ENCODE measurements around the gene GCGR. TPM values are rescaled to one million over a fixed set of nuclear protein-coding genes. Genes with fewer than 3 reads are reported as not detected.
A peak's percentile ranks its signal among the peaks of the same experiment; 100 is the strongest.

The GCGR gene
- total RNA-seq, 2 donors from 2014 or later, result 0.52 to 5.3 TPM

DNA sequence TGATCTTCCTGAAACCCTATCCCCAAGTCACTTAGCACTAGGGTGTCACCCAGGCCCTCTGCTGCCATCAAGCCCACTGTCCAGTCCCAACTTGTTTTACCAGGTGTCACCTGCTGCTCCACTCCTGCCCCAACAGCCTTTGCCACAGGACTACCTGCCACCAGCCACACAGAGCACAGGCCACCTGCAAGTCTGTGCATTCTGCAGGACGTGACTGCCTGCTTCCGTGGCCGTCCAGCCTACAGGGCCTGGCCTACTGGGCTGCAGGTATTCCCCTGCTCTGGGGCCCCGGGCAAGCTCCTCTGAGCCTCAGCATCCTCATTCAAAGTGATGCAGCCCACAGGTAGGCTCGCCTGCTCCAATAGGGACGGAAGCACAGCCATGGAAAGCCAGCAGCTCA lies 25.9 kb downstream of the GCGR start:
- intact Hi-C loops (cut with DNase I), result no loop called here
- H3K27me3 ChIP-seq, result no peaks in the 10 kb centered on the region
- WGBS, 2 donors, result 83 to 89% methylated on average over 3 to 5 of the region's 6 CpGs
- ATAC-seq, result no peak
- no peak overlapping the region for H3K4me3 ChIP-seq
- H3K9me3 ChIP-seq, result no peaks in the 10 kb centered on the region
- TF ChIP-seq, protein P1, sequence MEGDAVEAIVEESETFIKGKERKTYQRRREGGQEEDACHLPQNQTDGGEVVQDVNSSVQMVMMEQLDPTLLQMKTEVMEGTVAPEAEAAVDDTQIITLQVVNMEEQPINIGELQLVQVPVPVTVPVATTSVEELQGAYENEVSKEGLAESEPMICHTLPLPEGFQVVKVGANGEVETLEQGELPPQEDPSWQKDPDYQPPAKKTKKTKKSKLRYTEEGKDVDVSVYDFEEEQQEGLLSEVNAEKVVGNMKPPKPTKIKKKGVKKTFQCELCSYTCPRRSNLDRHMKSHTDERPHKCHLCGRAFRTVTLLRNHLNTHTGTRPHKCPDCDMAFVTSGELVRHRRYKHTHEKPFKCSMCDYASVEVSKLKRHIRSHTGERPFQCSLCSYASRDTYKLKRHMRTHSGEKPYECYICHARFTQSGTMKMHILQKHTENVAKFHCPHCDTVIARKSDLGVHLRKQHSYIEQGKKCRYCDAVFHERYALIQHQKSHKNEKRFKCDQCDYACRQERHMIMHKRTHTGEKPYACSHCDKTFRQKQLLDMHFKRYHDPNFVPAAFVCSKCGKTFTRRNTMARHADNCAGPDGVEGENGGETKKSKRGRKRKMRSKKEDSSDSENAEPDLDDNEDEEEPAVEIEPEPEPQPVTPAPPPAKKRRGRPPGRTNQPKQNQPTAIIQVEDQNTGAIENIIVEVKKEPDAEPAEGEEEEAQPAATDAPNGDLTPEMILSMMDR (IDR thresholded peaks at IDR 0.05), result no peak
- no peak for TF ChIP-seq POLR2A (IDR thresholded peaks at IDR 0.05)
- no peaks in the 10 kb centered on the region for H3K36me3 ChIP-seq (replicated peaks in 1 of 2; ENCODE audit: insufficient read depth in 1 of 2, low read depth in 2 of 2)
- peaks cover 37% of the 10 kb centered on the region for H3K4me1 ChIP-seq
- DNase-seq, result no peak
- no peak overlapping the region for H3K27ac ChIP-seq

DNA sequence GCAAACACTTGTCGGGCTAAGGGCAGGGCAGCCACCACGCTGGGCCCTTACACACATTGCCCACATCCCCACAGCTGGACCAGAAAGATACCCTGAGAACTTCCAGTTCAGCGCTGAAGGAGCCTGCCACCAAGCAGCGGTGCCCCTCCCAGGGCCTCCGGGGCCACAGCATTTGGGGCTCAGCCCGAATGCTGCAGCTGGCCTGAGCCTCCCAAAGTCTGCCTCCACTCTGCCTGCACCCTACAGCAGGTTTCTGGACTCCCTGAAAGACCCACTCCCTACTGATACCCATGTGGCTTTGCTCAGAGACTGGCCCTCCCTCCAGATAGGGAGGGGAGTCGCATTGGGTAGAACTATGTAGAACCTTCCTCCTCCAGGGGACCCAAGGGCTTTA lies 27.6 kb downstream of the GCGR start:
- H3K4me1 ChIP-seq, result peaks cover 37% of the 10 kb centered on the region
- H3K27ac ChIP-seq, result peak overlapping the region in 3 of 4 donors; percentile 74 to 90 (median 83)
- no peak for ATAC-seq
- DNase-seq, result no peak
- no peaks in the 10 kb centered on the region for H3K27me3 ChIP-seq
- no peaks in the 10 kb centered on the region for H3K36me3 ChIP-seq (replicated peaks in 1 of 2; ENCODE audit: insufficient read depth in 1 of 2, low read depth in 2 of 2)
- WGBS, 2 donors, result 64 to 85% methylated on average over 3 to 7 of the region's 7 CpGs
- no peaks in the 10 kb centered on the region for H3K9me3 ChIP-seq
- TF ChIP-seq POLR2A (IDR thresholded peaks at IDR 0.05), result no peak
- TF ChIP-seq, protein P1 (IDR thresholded peaks at IDR 0.05), result no peak
- no peak overlapping the region for H3K4me3 ChIP-seq
- intact Hi-C loops (cut with DNase I), result no loop called here

DNA sequence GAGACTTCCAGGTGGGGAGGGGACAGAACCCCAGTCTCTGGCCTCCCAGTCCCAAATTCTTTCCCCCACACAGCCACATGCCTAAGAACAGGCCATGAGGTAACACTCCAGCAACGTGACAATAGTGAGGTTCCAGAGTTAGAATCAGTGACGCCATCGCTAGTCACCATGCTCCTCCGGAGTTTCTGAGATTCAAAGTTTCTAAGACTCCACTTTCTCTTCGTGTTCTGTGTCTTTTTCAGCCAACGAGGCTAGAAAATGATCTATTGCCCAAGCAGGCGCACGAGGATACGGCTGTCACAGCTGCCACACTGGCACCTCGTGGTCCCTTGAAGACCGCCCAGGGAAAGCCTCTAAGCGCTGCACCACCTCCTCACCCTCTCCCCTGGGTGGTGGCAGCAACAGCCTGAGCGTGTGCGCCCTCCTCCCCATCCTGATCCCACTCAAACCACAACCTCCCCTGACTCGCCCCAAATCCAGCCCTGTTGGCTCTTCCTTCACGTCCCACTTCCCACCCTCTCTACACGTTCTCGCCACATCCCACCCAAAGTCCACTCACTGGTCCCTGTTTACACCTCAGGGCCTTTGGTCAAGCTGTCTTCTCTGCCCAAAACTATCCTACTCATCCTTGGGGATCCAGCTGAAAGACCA lies 28.1 kb downstream of the GCGR start:
- intact Hi-C loops (cut with DNase I), result no loop called here
- Histone ChIP-seq H3K4me1 (peaks cover 37% of the 10 kb centered on the region), H3K4me3 (peak overlapping the region; percentile 50 to 61), H3K36me3 (replicated peaks in 1 of 2; ENCODE audit: insufficient read depth in 1 of 2, low read depth in 2 of 2) (no peaks in the 10 kb centered on the region), H3K9me3 (no peaks in the 10 kb centered on the region), H3K27ac (peak overlapping the region; percentile 59 to 90 (median 78)), H3K27me3 (no peaks in the 10 kb centered on the region)
- 24 to 28% methylated on average over 17 to 18 of the region's 18 CpGs for WGBS, 2 donors
- peak; percentile 12 for ATAC-seq
- TF ChIP-seq, protein P1 (IDR thresholded peaks at IDR 0.05), result no peak
- no peak for TF ChIP-seq POLR2A (IDR thresholded peaks at IDR 0.05)
- DNase-seq, result peak in 3 of 4 donors; percentile 51 to 56 (median 52)

DNA sequence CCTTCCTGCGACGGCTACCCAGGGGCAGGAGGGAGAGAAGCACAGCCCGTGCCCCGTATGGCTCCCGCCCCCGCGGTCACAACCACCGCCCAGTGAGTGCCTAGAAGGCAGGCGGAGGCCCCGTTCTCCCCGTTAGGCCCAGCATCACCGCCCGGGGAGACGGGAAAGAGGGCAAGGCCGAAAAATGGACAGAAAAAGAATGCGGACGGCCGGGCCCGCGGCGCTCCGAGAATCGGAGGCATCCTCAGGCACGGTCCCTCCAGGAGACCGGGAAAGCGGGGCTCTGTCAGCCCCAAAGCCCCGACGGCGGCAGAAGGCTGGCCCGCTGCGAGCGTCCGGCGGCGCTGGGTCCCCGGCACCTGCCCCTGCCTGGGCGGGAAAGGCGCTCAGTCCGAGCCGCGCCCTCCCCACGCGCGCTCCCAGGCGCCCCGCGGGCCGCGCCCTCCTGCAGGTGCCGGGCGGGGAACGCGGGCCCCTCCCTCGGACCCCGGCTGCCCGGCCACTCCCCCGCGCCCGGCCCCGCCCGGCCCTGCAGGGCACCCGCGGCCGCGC lies 28.7 kb downstream of the GCGR start:
- H3K4me3 ChIP-seq, result peak overlapping the region; percentile 50 to 61
- WGBS, 2 donors, result 0 to 5% methylated on average over 4 to 41 of the region's 65 CpGs
- H3K27me3 ChIP-seq, result no peaks in the 10 kb centered on the region
- H3K9me3 ChIP-seq, result no peaks in the 10 kb centered on the region
- DNase-seq (peak in 1 of 4 donors; percentile 42), ATAC-seq (peak; percentile 16)
- peak overlapping the region; percentile 59 to 90 (median 78) for H3K27ac ChIP-seq
- peaks cover 37% of the 10 kb centered on the region for H3K4me1 ChIP-seq
- TF ChIP-seq, protein P1 (IDR thresholded peaks at IDR 0.05), result no peak
- TF ChIP-seq POLR2A (IDR thresholded peaks at IDR 0.05), result no peak
- H3K36me3 ChIP-seq (replicated peaks in 1 of 2; ENCODE audit: insufficient read depth in 1 of 2, low read depth in 2 of 2), result no peaks in the 10 kb centered on the region
- intact Hi-C loops (cut with DNase I), result no loop called here

All from body of pancreas (tissue), 4 donors.